Activated T-helper 1 cell treated with Interleukin-2 at 50 U/mL for 16 hours (primary cell): Measurements from ENCODE around the gene BPIFA2.
"Not testable (repeated sequence)": the region's sequence is repeated elsewhere in the genome, so short reads cannot be mapped to it uniquely, and the experiment has no call there.

Experiments used
- DNase-seq: peaks from one replicate; pipeline ENCODE4 v3.0.0-alpha.2; 2020; ENCODE audit warnings: low read depth

The BPIFA2 gene, protein sequence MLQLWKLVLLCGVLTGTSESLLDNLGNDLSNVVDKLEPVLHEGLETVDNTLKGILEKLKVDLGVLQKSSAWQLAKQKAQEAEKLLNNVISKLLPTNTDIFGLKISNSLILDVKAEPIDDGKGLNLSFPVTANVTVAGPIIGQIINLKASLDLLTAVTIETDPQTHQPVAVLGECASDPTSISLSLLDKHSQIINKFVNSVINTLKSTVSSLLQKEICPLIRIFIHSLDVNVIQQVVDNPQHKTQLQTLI

DNA sequence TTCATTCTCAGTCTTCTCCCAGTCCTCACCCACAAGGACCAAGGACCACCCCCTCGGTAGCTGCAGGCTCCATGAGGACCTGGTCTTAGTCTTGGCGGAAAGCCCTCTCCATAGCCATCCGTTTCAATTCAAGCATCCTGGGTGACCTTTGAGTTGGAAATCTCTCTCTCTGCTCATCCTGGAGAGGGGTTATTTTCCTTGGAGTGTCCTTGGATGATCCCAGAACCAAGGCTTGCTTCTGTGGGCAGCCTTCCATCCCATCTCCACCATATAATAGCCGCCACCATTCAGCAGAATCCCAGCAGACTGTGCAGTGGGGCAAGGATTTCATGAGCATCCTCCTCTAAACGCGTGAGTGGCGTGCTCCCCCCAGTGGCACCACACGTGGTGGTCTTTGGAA is at the start of gene BPIFA2:
BPIFA2 (plus strand) TSS at position 301 of the 400 bp plus-strand sequence. CDS start 987 bp downstream, outside the sequence.
- DNase-seq: no peak

DNA sequence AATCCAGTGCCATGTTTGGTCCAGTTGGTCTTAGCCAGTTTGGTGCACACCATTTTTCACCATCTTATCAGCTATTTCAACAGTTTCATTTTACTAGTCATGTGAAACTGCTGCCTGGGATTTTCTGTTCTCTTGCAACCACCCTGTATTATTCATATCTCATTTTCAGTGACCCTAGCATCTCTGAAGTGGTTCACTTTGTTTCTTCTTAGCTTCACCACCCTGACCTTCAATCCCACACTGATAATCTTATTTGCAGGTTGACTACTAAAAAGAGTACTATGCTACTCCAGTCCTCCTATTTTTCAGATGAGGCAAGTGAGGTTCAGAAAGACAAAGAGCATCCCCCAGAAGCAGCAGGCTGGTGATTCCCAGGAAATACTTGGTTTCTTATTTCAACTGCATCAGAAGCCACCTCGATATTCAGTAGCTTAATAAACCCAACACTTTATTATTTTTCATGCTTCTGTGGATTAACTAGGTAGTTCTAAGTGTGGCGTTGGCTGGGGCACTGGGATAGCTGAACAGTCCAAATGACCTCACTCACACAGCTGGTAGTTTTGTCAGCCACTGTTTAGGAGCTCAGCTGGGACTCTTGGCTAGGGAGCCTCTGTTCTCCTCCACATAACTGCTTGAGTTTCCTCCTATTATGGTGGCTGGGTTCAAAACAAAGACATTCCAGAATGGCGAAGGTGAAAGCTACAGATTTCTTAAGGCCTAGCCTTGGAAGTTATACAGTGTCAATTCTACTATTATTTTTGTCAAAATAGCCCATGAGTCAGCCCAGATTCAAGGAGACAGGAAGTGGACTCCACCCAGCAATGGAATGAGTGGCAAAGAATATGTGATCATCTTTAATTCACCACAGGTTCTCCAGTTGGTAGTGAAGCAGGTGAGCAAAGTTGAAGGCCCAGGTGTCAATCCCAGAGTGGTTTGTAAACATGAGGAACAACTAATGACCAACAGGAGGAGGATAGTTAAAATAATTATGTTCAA is 47.9 kb upstream of the BPIFA2 start:
- DNase-seq: no peak

DNA sequence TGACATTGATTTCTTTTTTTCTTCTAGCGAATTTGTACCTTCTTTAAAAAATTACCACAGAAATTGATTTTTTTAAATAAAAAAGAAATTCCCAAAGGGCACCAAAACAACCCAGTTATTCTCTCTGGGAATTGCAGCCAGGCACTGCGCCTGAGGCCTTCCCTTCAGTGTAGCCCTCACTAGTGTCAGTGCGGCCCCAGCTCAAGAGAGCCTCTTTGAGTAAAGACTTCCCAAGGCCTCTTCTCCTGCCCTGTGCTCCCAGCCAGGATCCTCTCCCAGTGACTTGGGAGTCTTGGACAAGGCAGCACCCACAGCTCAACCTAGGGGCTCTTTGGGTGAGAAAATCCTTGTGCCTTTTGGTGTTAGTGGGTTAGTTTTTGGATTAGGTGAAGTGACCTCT is 47.0 kb upstream of the BPIFA2 start:
- DNase-seq: no peak

DNA sequence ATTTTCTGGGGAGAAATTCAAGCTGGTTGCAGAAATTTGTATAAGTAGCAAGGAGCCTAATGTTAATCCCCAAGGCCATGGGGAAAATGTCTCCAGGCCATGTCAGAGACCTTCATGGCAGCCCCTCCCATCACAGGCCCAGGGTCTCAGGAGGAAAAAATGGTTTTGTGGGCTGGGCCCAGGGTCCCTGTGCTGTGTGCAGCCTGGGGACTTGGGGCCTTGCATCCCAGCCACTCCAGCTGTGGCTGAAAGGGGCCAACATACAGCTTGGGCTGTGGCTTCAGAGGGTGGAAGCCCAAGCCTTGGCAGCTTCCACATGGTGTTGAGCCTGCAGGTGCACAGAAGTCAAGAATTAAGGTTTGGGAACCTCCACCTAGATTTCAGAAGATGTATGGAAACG is 45.7 kb upstream of the BPIFA2 start:
- DNase-seq: not testable (repeated sequence)

DNA sequence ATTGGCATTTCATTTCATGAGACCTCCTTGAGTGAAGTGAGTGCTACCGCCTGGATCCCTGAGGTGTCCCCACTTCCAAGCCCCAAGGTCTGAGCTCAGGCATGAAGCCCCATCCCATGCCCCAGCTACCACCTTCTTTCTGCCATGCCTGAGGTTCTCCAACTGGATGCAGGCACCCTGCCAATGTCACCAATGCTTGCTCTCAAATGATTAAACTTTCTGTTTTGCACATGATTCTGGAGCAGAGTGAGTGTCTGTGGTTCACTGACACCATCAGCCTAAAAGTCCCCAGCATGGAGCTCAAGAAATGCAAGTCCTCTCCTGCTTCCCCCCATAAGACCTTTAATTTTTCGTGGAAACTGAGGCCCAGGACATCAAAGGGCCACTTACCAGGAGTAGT is 43.7 kb upstream of the BPIFA2 start:
- no peak for DNase-seq

DNA sequence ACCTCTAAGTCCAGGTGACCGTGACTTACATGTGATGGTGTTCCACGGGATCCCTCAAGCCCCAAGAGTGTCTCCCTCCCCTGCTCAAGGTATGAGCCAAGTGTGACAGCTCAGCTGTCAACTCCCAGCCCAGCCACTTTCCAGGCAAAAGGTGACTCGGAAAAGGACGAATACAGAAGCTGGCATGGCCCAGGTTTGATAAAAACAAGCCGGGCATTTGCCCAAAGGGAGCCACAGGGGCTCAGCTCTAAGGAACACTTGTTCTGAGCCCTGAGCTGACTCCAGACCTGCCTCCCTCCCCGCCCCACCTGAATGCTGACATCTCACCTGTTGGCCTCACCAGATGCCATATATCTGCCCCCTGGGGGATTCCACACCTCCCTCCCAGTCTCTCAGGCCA is 43.0 kb upstream of the BPIFA2 start:
- no peak for DNase-seq

DNA sequence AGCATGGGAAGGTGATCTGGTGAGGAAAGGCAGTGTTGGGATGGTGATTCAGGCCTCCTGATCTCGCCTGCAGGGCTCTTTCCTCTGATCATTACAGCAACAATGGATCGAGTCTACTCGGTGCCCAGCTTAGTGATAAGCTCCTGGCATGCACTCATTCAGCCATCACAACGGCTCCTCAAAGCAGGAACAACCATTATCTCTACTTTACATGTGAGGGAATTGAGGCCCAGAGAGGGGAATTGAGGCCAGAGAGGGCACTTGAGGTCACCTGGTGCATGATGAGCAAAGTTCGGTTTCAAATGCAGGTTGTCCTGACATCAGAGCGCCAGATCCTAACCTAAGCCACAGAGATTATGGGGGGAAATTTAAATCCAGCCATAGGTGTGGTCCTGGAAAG is 42.0 kb upstream of the BPIFA2 start:
- DNase-seq: no peak

DNA sequence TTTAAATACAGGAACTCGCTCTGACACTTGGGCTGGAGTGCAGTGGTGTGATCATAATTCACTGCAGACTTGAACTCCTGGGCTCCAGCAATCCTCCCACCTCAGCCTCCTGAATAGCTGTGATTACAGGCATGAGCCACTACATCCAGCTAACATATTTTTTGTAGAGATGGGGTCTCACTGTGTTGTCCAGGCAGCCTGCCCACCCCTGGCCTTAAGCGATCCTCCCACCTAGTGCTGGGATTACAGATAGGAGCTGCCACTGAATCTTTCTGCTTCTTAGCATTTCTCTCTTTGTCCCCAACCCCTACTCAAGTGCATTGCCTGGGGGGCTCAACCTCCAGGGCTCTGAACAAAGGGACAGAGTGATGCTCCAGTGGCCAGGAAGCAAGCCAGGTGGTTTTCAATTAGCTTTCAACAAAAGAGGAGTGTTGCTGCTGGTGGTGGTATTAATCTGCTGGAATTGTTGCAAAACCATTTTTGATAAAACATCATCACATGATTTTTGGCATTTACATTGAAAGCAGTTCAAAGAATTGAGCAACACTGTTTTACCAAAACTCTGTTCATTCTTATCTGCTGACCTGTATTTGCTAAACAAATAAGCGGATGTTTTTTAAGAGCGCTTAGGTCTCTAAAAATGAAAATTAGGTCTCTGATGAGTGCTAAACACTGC is 40.4 kb upstream of the BPIFA2 start:
- DNase-seq: no peak

DNA sequence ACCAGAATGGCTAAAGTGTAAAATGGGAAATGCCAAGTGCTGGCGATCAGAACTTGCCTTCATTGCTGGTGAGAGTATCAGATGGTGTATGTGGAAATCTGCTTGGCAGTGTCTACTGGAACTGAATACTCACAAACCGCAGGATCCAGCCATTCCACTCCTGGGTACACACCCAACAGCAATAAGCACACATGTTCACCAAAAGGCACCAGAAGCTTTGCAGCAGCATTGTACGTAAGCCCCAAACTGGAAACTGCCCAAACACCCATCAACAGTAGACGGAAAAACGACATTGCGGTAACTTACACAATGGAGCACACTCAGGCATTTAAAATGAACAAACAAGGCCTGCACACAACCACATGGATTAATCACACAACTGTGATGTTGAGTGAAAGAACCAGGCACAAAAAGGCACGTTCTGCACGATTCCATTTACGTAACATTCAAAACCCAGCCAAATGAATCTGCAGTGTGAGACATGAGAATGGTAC is 37.3 kb upstream of the BPIFA2 start:
- DNase-seq: no peak

DNA sequence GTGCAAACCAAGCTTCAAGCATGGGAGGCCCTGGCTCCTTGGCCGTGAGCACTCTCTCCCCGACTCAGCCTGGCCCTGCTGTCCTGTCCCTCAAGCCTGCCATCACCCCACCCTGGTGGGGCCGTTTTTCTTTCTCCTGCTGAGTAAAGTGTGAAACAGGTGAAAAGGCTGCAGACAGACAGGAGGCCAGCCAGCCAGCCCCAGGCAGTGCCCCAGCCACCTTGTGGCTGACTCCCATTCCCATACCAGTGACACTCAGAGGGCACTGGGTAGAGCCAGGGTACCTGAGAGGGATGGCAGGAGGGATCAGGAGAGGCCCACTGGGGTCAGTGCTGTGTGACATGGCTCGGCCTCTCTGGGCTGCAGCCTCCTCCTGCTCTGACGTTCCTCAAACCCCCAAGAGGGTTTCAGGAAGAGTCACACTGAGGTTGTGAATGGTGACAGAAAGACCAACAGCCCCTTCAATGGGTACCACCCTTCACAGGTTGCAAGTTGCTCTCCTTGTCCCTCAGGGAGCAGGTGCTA is 35.9 kb upstream of the BPIFA2 start:
- DNase-seq: no peak

DNA sequence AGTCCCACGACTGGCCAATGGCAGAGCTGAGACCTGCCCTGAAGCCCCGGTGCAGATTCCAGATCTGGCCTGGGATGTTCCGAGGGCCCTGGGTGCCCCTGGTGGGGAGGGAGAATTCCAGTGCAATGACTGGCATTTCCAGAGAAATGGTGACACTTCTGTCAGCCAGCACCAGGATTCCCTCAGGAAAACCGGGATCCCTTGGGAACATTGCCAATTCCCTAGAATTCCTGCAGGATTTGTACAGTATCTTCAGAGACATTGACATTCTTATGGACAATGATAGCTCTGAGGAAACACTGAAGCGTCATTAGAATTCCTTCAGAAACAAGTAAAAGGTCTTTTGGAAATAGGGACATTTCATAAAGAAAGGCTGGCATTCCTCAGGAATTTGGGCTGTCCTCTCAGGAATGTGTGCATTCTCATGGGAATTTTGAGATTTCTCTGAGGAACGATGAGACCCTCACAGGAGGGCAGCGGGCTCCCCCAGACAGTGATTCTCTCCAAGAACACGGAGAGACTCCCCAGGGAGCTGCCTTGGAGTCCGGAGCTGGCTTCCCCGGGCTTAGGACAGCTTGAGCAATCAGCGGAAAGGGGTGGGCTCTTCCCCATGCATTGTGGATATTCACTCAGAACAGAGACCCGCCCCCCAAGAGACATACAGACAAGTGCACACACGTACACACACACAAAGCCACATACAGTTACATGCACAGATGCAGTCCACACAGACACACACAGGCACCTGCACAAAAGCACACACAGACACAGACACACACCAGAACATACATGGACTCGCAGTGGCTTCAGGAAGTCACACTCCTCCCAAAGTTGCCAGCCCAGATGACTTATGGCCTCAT is 35.2 kb upstream of the BPIFA2 start:
- DNase-seq: no peak

DNA sequence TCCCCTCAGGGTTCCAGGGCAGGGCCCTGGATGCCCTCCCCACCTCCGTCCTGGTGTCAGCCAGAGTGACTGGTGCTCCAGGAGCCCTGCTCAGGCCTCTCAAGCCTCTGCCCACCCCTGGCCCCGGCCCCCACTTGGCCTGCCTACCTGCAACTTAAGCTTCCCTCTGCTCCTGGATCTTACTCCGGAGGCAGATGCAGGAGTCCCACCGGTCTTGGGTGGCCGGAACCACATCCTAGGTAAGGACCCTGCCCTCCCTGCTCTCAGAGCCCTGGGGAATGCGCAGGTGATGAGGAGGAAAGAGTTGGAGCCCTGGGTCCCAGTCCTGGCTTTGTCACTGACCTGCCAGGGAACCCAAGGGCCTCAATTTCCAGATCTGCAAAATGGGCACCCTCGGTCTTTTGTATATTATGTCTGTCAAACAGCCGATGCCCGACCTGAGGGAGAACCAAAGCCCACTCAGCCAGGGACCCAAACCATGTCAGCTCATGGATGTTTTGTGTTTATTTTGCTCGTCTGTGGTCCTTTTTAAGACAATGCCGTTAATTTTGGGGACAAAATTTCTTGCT is 34.5 kb upstream of the BPIFA2 start:
- DNase-seq: no peak

DNA sequence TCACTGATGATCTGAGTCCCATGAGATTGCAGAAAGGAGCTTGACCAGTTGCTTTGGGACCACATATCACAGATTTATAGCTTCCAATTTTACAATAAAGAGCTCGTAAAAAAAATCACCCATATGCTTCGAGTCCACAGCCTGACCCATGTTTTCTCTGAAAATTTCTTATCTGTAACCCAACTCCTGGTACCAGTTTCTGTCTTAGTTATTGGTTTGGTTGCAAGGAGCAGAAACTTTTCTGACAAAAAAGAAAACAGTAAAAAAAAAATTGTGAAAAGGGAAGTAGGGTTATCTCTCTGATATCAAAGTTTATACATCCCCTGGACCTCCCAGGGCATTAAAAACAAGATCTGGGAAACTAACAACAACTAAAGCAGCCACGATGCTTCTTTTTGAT is 30.8 kb upstream of the BPIFA2 start:
- no peak for DNase-seq

DNA sequence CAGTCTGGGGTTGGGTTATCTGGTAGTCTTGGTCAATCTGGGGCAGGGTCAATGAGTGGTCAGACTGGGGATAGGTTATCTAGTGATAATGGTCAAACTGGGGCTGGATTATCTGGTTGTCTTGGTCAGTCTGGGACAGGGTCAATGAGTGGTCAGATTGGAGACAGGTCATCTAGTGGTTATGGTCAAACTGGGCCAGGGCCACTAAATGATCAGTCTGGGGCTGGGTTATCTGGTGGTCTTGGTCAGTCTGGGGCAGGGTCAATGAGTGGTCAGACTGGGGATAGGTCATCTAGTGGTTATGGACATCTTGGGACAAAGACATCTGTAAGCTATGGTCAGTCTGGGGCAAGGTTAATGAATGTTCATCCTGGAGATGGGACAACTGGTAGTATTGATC is 28.5 kb upstream of the BPIFA2 start:
- no peak for DNase-seq

DNA sequence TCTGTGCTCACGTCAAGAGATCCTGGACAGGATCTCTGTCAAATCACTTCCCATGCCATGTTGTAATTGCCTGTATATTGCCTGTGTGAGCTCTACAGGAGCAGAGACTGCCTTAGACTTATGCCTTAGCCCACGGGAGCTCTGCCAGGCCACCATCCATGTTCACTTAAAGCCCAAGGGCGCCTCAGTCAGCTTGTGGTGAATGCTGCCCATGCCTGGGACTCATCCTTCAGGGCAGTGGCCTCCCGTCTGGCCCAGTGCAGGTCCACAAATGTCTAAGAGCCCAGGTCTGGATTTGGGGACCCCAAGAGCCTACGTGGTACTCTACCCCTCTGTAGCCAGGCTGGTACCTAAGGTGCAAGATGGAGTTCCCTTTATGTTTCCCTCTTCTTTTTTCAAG is 22.4 kb upstream of the BPIFA2 start:
- no peak for DNase-seq

DNA sequence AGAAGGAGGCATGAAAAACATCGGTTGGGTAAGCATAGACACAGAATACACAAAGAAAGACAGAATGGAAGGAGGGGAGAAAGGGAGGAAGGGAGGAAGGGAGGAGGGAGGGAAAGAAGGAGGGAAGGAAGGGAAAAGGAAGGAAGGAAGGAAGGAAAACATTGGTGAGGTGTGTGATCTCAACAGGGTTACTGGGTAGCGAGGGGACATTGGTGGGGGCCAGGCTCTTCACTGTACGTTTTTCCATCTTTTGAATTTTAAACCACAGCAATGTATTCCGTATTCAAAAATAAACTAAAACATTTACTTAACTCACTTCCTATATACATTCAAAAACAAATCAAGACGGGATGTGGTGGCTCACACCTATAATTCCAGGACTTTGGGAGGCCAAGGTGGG is 20.7 kb upstream of the BPIFA2 start:
- no peak for DNase-seq

DNA sequence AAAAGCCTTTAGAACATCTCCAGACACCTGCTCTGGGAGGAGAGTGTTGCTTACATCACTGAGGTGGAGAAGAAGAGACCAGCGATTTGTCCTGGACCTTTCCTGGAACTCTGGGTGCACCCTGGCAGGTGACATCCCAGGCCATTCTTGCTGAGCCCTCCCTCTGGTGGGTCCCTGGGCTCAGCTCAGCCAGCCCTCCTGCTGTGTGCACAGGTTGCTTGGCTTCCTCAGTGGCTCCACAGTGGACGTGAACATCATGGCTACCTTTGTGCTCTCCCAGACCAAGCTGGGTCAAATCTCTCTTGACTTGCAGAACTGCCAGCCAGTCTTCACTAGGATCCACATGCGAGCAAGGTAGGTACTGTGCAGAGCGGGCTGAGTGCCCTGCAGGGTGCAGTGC is 19.9 kb upstream of the BPIFA2 start:
- no peak for DNase-seq

DNA sequence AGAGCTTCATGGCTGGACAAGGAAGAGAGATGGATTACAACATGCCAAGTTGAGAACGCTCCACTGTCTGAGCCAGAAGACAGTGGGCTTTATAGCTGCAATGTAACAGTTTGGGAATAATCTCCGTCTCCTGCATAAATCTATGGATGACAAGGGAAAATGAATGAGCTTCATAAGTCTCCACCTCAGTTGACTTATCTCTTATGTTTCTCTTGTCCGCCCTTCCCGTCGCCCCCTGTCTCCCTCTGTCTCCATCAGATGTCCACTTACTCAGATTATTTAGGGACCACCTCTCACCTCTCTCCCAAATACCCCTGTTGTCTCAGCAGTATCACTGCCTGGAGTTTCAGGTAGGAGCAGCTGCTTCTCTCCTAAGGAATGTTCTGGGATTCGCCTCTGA is 13.7 kb upstream of the BPIFA2 start:
- no peak for DNase-seq

DNA sequence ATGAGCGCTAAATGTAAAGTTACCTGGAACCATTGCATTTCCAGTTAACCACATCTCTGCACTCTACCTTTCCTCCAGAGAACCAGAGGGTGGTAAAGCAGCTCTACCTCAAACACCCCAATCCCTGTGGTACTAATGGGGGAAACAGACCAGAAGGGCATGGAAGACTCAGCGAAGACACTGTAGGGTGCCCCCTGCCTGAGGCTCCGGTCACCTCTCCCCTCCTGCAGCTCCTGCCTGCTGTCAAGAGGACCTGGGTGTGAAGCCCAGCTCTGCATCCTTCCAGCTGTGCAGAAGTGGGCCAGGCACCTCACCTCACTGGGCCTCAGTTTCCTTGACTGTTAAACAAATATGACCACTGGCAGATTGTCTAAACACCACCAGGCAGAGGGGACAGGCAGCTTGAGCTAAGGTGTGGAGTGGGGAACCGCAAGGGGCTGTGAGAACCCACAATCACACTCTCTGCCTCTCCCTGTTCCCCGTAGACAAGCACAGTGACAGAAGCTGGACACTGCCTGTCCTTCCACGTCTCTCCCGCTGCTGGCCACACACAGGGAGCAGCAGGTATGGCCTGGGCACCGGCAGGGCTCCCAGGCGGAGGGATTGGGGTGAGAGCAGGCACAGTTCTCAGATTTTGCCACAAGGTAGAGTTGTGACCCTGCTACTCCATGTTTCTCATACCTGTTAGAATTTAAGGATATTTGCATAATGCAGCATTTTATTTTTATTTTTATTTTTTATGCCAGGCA is 9.1 kb upstream of the BPIFA2 start:
- DNase-seq: no peak

DNA sequence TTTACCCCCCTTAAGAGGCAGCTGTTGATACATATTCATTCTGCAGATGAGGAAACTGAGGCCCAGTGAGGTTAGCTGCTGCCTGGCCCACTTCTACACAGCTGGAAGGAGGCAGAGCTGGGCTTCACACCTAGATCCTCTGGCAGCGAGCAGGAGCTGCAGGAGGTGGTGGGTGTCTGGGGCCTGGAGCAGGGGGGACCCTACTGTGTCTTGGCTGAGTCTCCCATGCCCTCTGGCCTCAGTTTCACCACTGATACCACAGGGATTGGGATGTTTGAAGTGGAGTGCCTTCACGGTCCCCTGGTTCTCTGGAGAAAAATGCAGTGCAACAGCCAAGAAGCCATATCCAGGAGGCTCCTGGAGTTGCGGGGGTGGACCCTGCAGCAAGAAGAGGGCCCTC is 8.2 kb upstream of the BPIFA2 start:
- DNase-seq: no peak
